Prostate gland (tissue), 2 donors: ENCODE results near the gene MYL12B.

Experiments used
- POLR2AphosphoS5 ChIP-seq: sonication (generic); formaldehyde crosslinking; IDR thresholded peaks from one replicate; pipeline ENCODE4 v1.6.1; 2017; ENCODE audit warnings: antibody characterized with exemption
- TF ChIP-seq, protein P1 (sequence below), 4 experiments: fragments of 200-600 bp in 2 of 4; fragments of 450-650 bp in 2 of 4; sonication (generic) in 2 of 4; IDR thresholded peaks; 1 replicate in 3 of 4; 2 replicates in 1 of 4; pipeline ENCODE4 v1.5.1; 2016 to 2019; ENCODE audit warnings: antibody characterized with exemption in 4 of 4, mild to moderate bottlenecking in 2 of 4, moderate library complexity in 2 of 4

DNA sequence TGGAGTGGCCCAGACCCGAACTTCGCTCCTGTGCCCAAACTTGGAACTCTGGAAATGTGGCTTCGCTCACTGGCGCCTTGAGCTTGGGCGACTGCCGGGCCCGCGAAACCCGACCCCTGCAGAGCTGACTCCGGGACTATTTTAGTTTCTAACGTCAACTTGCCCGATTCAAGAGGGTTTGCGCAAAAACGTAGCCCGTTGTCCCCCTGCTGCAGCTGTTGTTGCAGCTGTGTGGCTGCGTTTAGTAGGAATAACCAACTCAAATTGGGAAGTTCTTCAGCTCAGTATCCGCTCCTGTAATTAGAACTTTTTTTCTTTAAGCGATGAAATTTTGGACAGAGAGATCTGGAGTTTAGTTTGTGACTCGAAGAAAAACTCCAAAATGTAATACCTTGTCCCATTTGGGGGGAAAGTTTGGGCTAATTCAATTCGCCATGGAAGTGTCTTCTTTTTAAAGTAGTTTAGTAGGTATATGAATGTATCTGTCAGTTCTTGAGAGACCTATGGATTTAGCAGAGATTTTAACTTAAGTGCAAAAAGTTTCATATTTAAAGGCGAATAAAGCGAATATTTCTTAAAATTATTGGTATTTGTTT lies 13.8 kb upstream of the MYL12B start:
- no peak for TF ChIP-seq POLR2AphosphoS5
- TF ChIP-seq, protein P1, sequence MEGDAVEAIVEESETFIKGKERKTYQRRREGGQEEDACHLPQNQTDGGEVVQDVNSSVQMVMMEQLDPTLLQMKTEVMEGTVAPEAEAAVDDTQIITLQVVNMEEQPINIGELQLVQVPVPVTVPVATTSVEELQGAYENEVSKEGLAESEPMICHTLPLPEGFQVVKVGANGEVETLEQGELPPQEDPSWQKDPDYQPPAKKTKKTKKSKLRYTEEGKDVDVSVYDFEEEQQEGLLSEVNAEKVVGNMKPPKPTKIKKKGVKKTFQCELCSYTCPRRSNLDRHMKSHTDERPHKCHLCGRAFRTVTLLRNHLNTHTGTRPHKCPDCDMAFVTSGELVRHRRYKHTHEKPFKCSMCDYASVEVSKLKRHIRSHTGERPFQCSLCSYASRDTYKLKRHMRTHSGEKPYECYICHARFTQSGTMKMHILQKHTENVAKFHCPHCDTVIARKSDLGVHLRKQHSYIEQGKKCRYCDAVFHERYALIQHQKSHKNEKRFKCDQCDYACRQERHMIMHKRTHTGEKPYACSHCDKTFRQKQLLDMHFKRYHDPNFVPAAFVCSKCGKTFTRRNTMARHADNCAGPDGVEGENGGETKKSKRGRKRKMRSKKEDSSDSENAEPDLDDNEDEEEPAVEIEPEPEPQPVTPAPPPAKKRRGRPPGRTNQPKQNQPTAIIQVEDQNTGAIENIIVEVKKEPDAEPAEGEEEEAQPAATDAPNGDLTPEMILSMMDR (IDR thresholded peaks at IDR 0.05), result peak in 1 of 4 experiments; percentile 8
